Aorta (tissue), 5 donors: ENCODE results near the gene ETS2. TPM values are rescaled to one million over a fixed set of nuclear protein-coding genes. Genes with fewer than 3 reads are reported as not detected.
A peak's percentile ranks its signal among the peaks of the same experiment; 100 is the strongest.

Source experiments
- ATAC-seq: fragments of 200-7000 bp; cut with Tn5 transposase; one replicate; pipeline ENCODE4 v1.9.1; 2022; ENCODE audit warnings: moderate library complexity; ENCODE audit not compliant: low FRiP score
- DNase-seq, 2 donors: peaks; one replicate each; pipeline ENCODE4 v3.0.0-alpha.2; 2020
- H3K27ac ChIP-seq, 2 donors: one replicate each; pipeline ENCODE4 v1.5.1; 2013; ENCODE audit warnings: low read length in 2 of 2, mild to moderate bottlenecking in 2 of 2, moderate library complexity in 2 of 2, control low read depth in 1 of 2, inconsistent platforms in 1 of 2, low read depth in 1 of 2
- H3K27me3 ChIP-seq, 2 donors: one replicate each; pipeline ENCODE4 v1.6.1; 2013; ENCODE audit warnings: control low read depth in 1 of 2, low read length in 1 of 2, mild to moderate bottlenecking in 1 of 2, moderate library complexity in 1 of 2; ENCODE audit not compliant: insufficient read depth in 2 of 2, control insufficient read depth in 1 of 2
- H3K36me3 ChIP-seq, 2 donors: one replicate each; pipeline ENCODE4 v1.6.1; 2013; ENCODE audit warnings: control low read depth in 1 of 2, low read length in 1 of 2, mild to moderate bottlenecking in 1 of 2; ENCODE audit not compliant: insufficient read depth in 2 of 2, control insufficient read depth in 1 of 2
- H3K4me1 ChIP-seq, 2 donors: one replicate each; pipeline ENCODE4 v1.6.1; 2013; ENCODE audit warnings: low read length in 2 of 2, control low read depth in 1 of 2, mild to moderate bottlenecking in 1 of 2, moderate library complexity in 1 of 2; ENCODE audit not compliant: insufficient read depth in 2 of 2, control insufficient read depth in 1 of 2
- H3K4me3 ChIP-seq, 2 donors: one replicate each; pipeline ENCODE4 v1.5.1; 2013; ENCODE audit warnings: low read length in 2 of 2, control low read depth in 1 of 2, mild to moderate bottlenecking in 1 of 2
- H3K9me3 ChIP-seq: one replicate; pipeline ENCODE4 v1.6.1; 2013; ENCODE audit warnings: mild to moderate bottlenecking, low read length; ENCODE audit not compliant: control insufficient read depth
- WGBS, 2 donors: extraction: QIAGEN DNeasy Blood & Tissue Kit; methylation state at CpG; one replicate each; pipeline ENCODE4 v1.1.7; 2013; 5-methylcytosine and 5-hydroxymethylcytosine counted together
- intact Hi-C, 2 donors: fragments of 100-400 bp; cut with DNase I; formaldehyde crosslinking; loops; one replicate each; pipeline versions ENCODE4 v1.14.2 to v1.15.0; 2022
- long read RNA-seq, 2 donors: library from polyadenylated mRNA; unstranded; transcript quantifications; one replicate each; pipeline ENCODE4 v2.0.0, GENCODE V29; 2020 to 2021
- polyA plus RNA-seq, 2 donors: library from polyadenylated mRNA; stranded (reverse); fragments of 200-250 nt; gene quantifications; one replicate each; pipeline ENCODE4 v1.2.3, GENCODE V29; 2013
- total RNA-seq, 2 donors: library from RNA; stranded (reverse); fragmentation: NEBNext Ultra II Directional; extraction: Animal tissue kit (Norgen Biotek cat#: 25700); gene quantifications; one replicate each; pipeline ENCODE4 v1.2.1, GENCODE V29; 2021
- donor health status: healthy with polysubstance abuse.
- donor health status: Bipolar disorder and iron deficiency.
- donor health status: DM: no; HTN: no; CAD: no.
- donor health status: DM: no; HTN: no; CAD: no.
- donor health status: DM: yes; HTN: yes; CAD: no.

The ETS2 gene
- total RNA-seq (100 to 1,000 TPM; 145 to 232 TPM), polyA plus RNA-seq (10 to 100 TPM; 40.2 to 76.8 TPM)
- long read RNA-seq, donor 1, transcript ETS2-202 (10 exons, 3,766 nt): major isoform, 47 of 139 reads
- long read RNA-seq, donor 1, partial matches to known transcripts: 58 of 139 reads
- long read RNA-seq, donor 1, other reads (novel, unspliced or antisense): 34 of 139 reads
- long read RNA-seq, donor 2, transcript ETS2-202 (10 exons, 3,766 nt): major isoform, 65 of 144 reads
- long read RNA-seq, donor 2, partial matches to known transcripts: 60 of 144 reads
- long read RNA-seq, donor 2, other reads (novel, unspliced or antisense): 19 of 144 reads

- DNase-seq (peak; percentile 96 to 97), ATAC-seq (peak; percentile 93)
- peak within 1 kb of the TSS; percentile 96 to 99 for H3K4me3 ChIP-seq
- no peaks in the 10 kb centered on the region for H3K9me3 ChIP-seq
- no peaks in the 10 kb centered on the region for H3K27me3 ChIP-seq
- WGBS, 2 donors: 1% methylated on average over 58 to 76 of the region's 76 CpGs
- H3K27ac ChIP-seq: peak within 1 kb of the TSS; percentile 93
- no peaks in the 10 kb centered on the region for H3K36me3 ChIP-seq
- intact Hi-C loops: loop anchor here (1.0 to 10.0 kb wide), 8 partner anchors 38 to 322 kb away; no protein-coding TSS in a partner anchor
- peaks cover 2 to 9% of the 10 kb centered on the region in 2 donors for H3K4me1 ChIP-seq
These were observed at the start of gene ETS2 for GRCh38 chr21:38805328-38806152. TSS of gene ETS2 (plus strand) at chr21:38805929. CDS start at chr21:38810035, 4,106 bp downstream.

- H3K27me3 ChIP-seq: no peaks in the 10 kb centered on the region
- intact Hi-C loops: loop anchor here in 1 of 2 donors (10.0 kb wide), 1 partner anchor 248 kb away; no protein-coding TSS in a partner anchor
- H3K4me3 ChIP-seq: no peak overlapping the region
- DNase-seq: no peak
- H3K4me1 ChIP-seq: peaks cover 0 to 2% of the 10 kb centered on the region in 2 donors
- 20 to 21% methylated on average over 3 of the region's 3 CpGs for WGBS, 2 donors
- H3K9me3 ChIP-seq: no peaks in the 10 kb centered on the region
- H3K36me3 ChIP-seq: no peaks in the 10 kb centered on the region
- no peak overlapping the region for H3K27ac ChIP-seq
- no peak for ATAC-seq
These were observed 49.0 kb upstream of the ETS2 start for GRCh38 chr21:38756746-38757145.

- peaks cover 0 to 2% of the 10 kb centered on the region in 2 donors for H3K4me1 ChIP-seq
- H3K27ac ChIP-seq: peak overlapping the region; percentile 99
- H3K36me3 ChIP-seq: no peaks in the 10 kb centered on the region
- DNase-seq (no peak), ATAC-seq (no peak)
- WGBS, 2 donors: 23 to 30% methylated on average over 5 of the region's 5 CpGs
- intact Hi-C loops: loop anchor here in 1 of 2 donors (10.0 kb wide), 1 partner anchor 246 kb away; no protein-coding TSS in a partner anchor
- H3K27me3 ChIP-seq: no peaks in the 10 kb centered on the region
- H3K9me3 ChIP-seq: no peaks in the 10 kb centered on the region
- no peak overlapping the region for H3K4me3 ChIP-seq
These were observed 47.1 kb upstream of the ETS2 start for GRCh38 chr21:38758501-38759214.

- Histone ChIP-seq H3K27ac (peak overlapping the region; percentile 99), H3K9me3 (no peaks in the 10 kb centered on the region), H3K36me3 (no peaks in the 10 kb centered on the region), H3K27me3 (no peaks in the 10 kb centered on the region), H3K4me1 (peaks cover 0 to 2% of the 10 kb centered on the region in 2 donors), H3K4me3 (no peak overlapping the region)
- DNase-seq (no peak), ATAC-seq (no peak)
- intact Hi-C loops: loop anchor here in 1 of 2 donors (10.0 kb wide), 1 partner anchor 245 kb away; no protein-coding TSS in a partner anchor
- 21 to 29% methylated on average over 6 of the region's 6 CpGs for WGBS, 2 donors
These were observed 46.3 kb upstream of the ETS2 start for GRCh38 chr21:38759413-38759812.

GRCh38 chr21:38760017-38760761 is 45.5 kb upstream of the ETS2 start:
- ATAC-seq (peak; percentile 7), DNase-seq (no peak)
- H3K36me3 ChIP-seq: no peaks in the 10 kb centered on the region
- intact Hi-C loops: no loop called here
- H3K4me1 ChIP-seq: peaks cover 0 to 2% of the 10 kb centered on the region in 2 donors
- no peak overlapping the region for H3K4me3 ChIP-seq
- H3K27me3 ChIP-seq: no peaks in the 10 kb centered on the region
- 49 to 54% methylated on average over 14 of the region's 14 CpGs for WGBS, 2 donors
- no peaks in the 10 kb centered on the region for H3K9me3 ChIP-seq
- peak overlapping the region; percentile 99 for H3K27ac ChIP-seq

GRCh38 chr21:38760762-38761155 is 45.0 kb upstream of the ETS2 start:
- Histone ChIP-seq H3K36me3 (no peaks in the 10 kb centered on the region), H3K27ac (peak overlapping the region; percentile 99), H3K27me3 (no peaks in the 10 kb centered on the region), H3K4me1 (peaks cover 0 to 2% of the 10 kb centered on the region in 2 donors), H3K9me3 (no peaks in the 10 kb centered on the region), H3K4me3 (no peak overlapping the region)
- 89 to 91% methylated on average over 7 of the region's 7 CpGs for WGBS, 2 donors
- no peak for ATAC-seq
- DNase-seq: no peak
- intact Hi-C loops: no loop called here

GRCh38 chr21:38761531-38761930 is 44.2 kb upstream of the ETS2 start:
- 41 to 44% methylated on average over 4 of the region's 4 CpGs for WGBS, 2 donors
- Histone ChIP-seq H3K36me3 (no peaks in the 10 kb centered on the region), H3K4me1 (peaks cover 0 to 2% of the 10 kb centered on the region in 2 donors), H3K4me3 (no peak overlapping the region), H3K27me3 (no peaks in the 10 kb centered on the region), H3K9me3 (no peaks in the 10 kb centered on the region), H3K27ac (peak overlapping the region in 1 of 2 donors; percentile 92)
- no peak for DNase-seq
- no peak for ATAC-seq
- intact Hi-C loops: no loop called here

GRCh38 chr21:38765056-38765455 is 40.7 kb upstream of the ETS2 start:
- Histone ChIP-seq H3K4me3 (no peak overlapping the region), H3K27ac (no peak overlapping the region), H3K9me3 (no peaks in the 10 kb centered on the region), H3K4me1 (peaks cover 0 to 2% of the 10 kb centered on the region in 2 donors), H3K36me3 (no peaks in the 10 kb centered on the region), H3K27me3 (no peaks in the 10 kb centered on the region)
- DNase-seq: no peak
- ATAC-seq: no peak
- 51 to 54% methylated on average over 6 of the region's 6 CpGs for WGBS, 2 donors
- intact Hi-C loops: loop anchor here (5.0 kb wide), 1 partner anchor 42 kb away; the partner anchor contains the start of gene ETS2 (in 2 of the 2)
